Upper lobe of right lung (tissue), 1 donor: ENCODE measurements around the gene KRT33B. TPM values are rescaled to one million over a fixed set of nuclear protein-coding genes. Genes with fewer than 3 reads are reported as not detected.

ENCODE experiments used
- ATAC-seq: fragments of 200-7000 bp; cut with Tn5 transposase; one replicate; pipeline ENCODE4 v1.9.1; 2020; ENCODE audit warnings: mild to moderate bottlenecking, moderate library complexity
- DNase-seq: peaks from one replicate; pipeline ENCODE4 v3.0.0-alpha.2; 2020
- H3K27ac ChIP-seq: fragments of 200-600 bp; one replicate; pipeline ENCODE4 v1.8.0; 2022
- H3K27me3 ChIP-seq: fragments of 200-600 bp; one replicate; pipeline ENCODE4 v1.8.0; 2022; ENCODE audit warnings: mild to moderate bottlenecking
- H3K36me3 ChIP-seq: fragments of 200-600 bp; one replicate; pipeline ENCODE4 v1.8.0; 2022
- H3K4me1 ChIP-seq: fragments of 200-600 bp; one replicate; pipeline ENCODE4 v1.8.0; 2022
- H3K4me3 ChIP-seq: fragments of 200-600 bp; one replicate; pipeline ENCODE4 v1.8.0; 2022; ENCODE audit warnings: mild to moderate bottlenecking
- H3K9me3 ChIP-seq: fragments of 200-600 bp; one replicate; pipeline ENCODE4 v1.8.0; 2022
- intact Hi-C: fragments of 100-400 bp; cut with DNase I; formaldehyde crosslinking; loops from one replicate; pipeline ENCODE4 v1.11.0; 2022
- total RNA-seq: library from RNA; stranded (reverse); fragmentation: NEBNext Ultra II Directional; extraction: Animal tissue kit (Norgen Biotek cat#: 25700); gene quantifications from one replicate; pipeline ENCODE4 v1.2.1, GENCODE V29; 2021
- TF ChIP-seq, protein P1 (sequence below): fragments of 200-600 bp; IDR thresholded peaks from one replicate; pipeline ENCODE4 v1.8.0; 2022; ENCODE audit warnings: antibody characterized with exemption
- donor health status: DM: no; HTN: yes; CAD: no; lungs with severe emphysema.

Gene KRT33B
- total RNA-seq, 1 donor from 2014 or later: not detected

GRCh38 chr17:41315814-41316445, 53.7 kb downstream of the KRT33B start:
- no peak for DNase-seq
- no peak overlapping the region for H3K27ac ChIP-seq
- intact Hi-C loops: no loop called here
- H3K9me3 ChIP-seq: no peaks in the 10 kb centered on the region
- H3K4me3 ChIP-seq: no peak overlapping the region
- TF ChIP-seq, protein P1, sequence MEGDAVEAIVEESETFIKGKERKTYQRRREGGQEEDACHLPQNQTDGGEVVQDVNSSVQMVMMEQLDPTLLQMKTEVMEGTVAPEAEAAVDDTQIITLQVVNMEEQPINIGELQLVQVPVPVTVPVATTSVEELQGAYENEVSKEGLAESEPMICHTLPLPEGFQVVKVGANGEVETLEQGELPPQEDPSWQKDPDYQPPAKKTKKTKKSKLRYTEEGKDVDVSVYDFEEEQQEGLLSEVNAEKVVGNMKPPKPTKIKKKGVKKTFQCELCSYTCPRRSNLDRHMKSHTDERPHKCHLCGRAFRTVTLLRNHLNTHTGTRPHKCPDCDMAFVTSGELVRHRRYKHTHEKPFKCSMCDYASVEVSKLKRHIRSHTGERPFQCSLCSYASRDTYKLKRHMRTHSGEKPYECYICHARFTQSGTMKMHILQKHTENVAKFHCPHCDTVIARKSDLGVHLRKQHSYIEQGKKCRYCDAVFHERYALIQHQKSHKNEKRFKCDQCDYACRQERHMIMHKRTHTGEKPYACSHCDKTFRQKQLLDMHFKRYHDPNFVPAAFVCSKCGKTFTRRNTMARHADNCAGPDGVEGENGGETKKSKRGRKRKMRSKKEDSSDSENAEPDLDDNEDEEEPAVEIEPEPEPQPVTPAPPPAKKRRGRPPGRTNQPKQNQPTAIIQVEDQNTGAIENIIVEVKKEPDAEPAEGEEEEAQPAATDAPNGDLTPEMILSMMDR: no peak
- H3K27me3 ChIP-seq: no peaks in the 10 kb centered on the region
- H3K4me1 ChIP-seq: no peaks in the 10 kb centered on the region
- no peak for ATAC-seq
- no peaks in the 10 kb centered on the region for H3K36me3 ChIP-seq

- no peaks in the 10 kb centered on the region for H3K9me3 ChIP-seq
- DNase-seq (no peak), ATAC-seq (no peak)
- H3K36me3 ChIP-seq: no peaks in the 10 kb centered on the region
- no peaks in the 10 kb centered on the region for H3K27me3 ChIP-seq
- no peak within 1 kb of the TSS for H3K4me3 ChIP-seq
- TF ChIP-seq, protein P1: no peak
- no peaks in the 10 kb centered on the region for H3K4me1 ChIP-seq
- no peak within 1 kb of the TSS for H3K27ac ChIP-seq
- intact Hi-C loops: no loop called here
Measured at GRCh38 chr17:41315204-41315794, 54.3 kb downstream of the KRT33B start, which contains the start of gene KRTAP17-1. Gene KRTAP17-1, minus strand, starts transcription at chr17:41315710. Its CDS starts 60 bp downstream, at chr17:41315650.

Other genes with a start within 250 kb of the KRT33B start
- not detected for gene KRTAP4-12, start 245.6 kb downstream of the KRT33B start, total RNA-seq
- gene KRTAP4-6, start 229.3 kb downstream of the KRT33B start, total RNA-seq: not detected
- not detected for gene KRTAP4-5, start 220.0 kb downstream of the KRT33B start, total RNA-seq
- not detected for gene KRTAP4-4, start 209.1 kb downstream of the KRT33B start, total RNA-seq
- not detected for gene KRTAP4-3, start 201.6 kb downstream of the KRT33B start, total RNA-seq
- gene KRTAP4-2, start 191.6 kb downstream of the KRT33B start, total RNA-seq: not detected
- gene KRTAP4-1, start 184.9 kb downstream of the KRT33B start, total RNA-seq: not detected
- gene KRTAP9-1, start 179.9 kb downstream of the KRT33B start, total RNA-seq: not detected
- not detected for gene KRTAP9-2, start 143.2 kb downstream of the KRT33B start, total RNA-seq
- gene KRTAP9-3, start 137.4 kb downstream of the KRT33B start, total RNA-seq: not detected
- not detected for gene KRTAP9-8, start 131.8 kb downstream of the KRT33B start, total RNA-seq
- gene KRTAP9-4, start 120.1 kb downstream of the KRT33B start, total RNA-seq: not detected
- not detected for gene KRTAP9-9, start 114.4 kb downstream of the KRT33B start, total RNA-seq
- not detected for gene KRTAP9-6, start 104.4 kb downstream of the KRT33B start, total RNA-seq
- not detected for gene KRTAP9-7, start 94.1 kb downstream of the KRT33B start, total RNA-seq
- not detected for gene KRTAP29-1, start 67.0 kb downstream of the KRT33B start, total RNA-seq
- not detected for gene KRTAP16-1, start 60.5 kb downstream of the KRT33B start, total RNA-seq
- not detected for gene KRTAP17-1, start 54.1 kb downstream of the KRT33B start, total RNA-seq
- gene KRT33A, start 19.0 kb downstream of the KRT33B start, total RNA-seq: not detected
- not detected for gene KRT34, start 12.5 kb upstream of the KRT33B start, total RNA-seq
- gene KRT31, start 27.8 kb upstream of the KRT33B start, total RNA-seq: not detected
- gene KRT37, start 54.8 kb upstream of the KRT33B start, total RNA-seq: not detected
- gene KRT38, start 71.2 kb upstream of the KRT33B start, total RNA-seq: not detected
- not detected for gene KRT32, start 97.6 kb upstream of the KRT33B start, total RNA-seq
- gene KRT35, start 111.3 kb upstream of the KRT33B start, total RNA-seq: not detected
- not detected for gene KRT36, start 120.1 kb upstream of the KRT33B start, total RNA-seq
- gene KRT13, start 135.8 kb upstream of the KRT33B start, total RNA-seq: 5.5 TPM
- gene KRT15, start 149.1 kb upstream of the KRT33B start, total RNA-seq: 24.3 TPM
- gene KRT19, start 158.5 kb upstream of the KRT33B start, total RNA-seq: 321 TPM
- not detected for gene KRT9, start 202.2 kb upstream of the KRT33B start, total RNA-seq
- not detected for gene KRT14, start 217.1 kb upstream of the KRT33B start, total RNA-seq
- gene KRT16, start 243.0 kb upstream of the KRT33B start, total RNA-seq: not detected